GM12892 (cell line): ENCODE results near the gene TMPRSS3.

Experiments used
- DNase-seq: peaks from one replicate; pipeline ENCODE4 v3.0.0; 2011; ENCODE audit not compliant: insufficient read length
- FAIRE-seq: peaks from 2 replicates; lab custom pipeline; 2011; peaks lifted over from hg19 to GRCh38; lab: Jason Lieb, UNC
- POLR2A ChIP-seq: IDR thresholded peaks from 2 replicates; pipeline ENCODE4 v1.6.1; 2011; ENCODE audit warnings: low read depth, low read length, control low read depth
- POLR2AphosphoS5 ChIP-seq: IDR thresholded peaks from 2 replicates; pipeline ENCODE4 v1.6.1; 2011; ENCODE audit warnings: low read depth, low read length, control low read depth
- TAF1 ChIP-seq: IDR thresholded peaks from 2 replicates; pipeline ENCODE4 v1.6.1; 2011; ENCODE audit warnings: low read depth, mild to moderate bottlenecking, control low read depth, low read length, borderline replicate concordance

Gene TMPRSS3

DNA sequence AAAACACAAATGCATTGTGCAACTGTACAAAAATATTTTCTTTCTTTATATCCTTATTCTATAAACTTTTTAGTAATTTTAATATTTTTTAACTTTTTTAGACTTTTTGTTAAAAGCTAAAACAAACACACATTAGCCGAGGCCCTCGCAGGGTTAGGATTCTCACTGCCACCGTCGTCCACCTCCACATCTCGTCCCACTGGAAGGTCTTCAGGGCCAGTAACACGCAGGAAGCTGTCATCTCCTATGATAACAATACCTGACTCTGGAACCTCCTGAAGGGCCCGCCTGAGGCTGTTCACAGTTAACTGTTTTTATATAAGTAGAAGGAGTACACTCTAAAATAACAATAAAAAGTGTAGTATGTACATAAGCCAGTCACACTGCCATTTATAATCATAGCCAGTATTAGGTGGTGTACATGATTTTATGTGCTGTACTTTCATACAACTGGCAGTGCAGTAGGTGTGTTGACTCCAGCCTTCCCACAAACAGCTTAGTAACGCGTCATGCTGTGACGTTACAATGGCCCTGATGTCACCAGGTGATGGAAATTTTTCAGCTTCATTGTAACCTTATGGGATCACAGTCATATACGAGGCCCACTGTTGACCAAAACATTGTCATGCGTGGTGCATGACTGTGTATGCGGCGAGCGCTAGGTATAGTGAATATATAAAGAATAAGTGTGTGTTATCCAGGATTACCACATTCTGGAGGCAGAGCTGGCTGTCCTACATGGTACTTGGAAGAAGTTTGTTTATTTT, 53.9 kb downstream of the TMPRSS3 start:
- DNase-seq (no peak), FAIRE-seq (no peak)
- TF ChIP-seq POLR2AphosphoS5 (no peak), POLR2A (no peak)

GRCh38 chr21:42340187-42341050, 55.4 kb downstream of the TMPRSS3 start:
- TF ChIP-seq TAF1 = no peak
- TF ChIP-seq POLR2A = no peak
- no peak for TF ChIP-seq POLR2AphosphoS5
- DNase-seq (no peak), FAIRE-seq (peak; percentile 33)

DNA sequence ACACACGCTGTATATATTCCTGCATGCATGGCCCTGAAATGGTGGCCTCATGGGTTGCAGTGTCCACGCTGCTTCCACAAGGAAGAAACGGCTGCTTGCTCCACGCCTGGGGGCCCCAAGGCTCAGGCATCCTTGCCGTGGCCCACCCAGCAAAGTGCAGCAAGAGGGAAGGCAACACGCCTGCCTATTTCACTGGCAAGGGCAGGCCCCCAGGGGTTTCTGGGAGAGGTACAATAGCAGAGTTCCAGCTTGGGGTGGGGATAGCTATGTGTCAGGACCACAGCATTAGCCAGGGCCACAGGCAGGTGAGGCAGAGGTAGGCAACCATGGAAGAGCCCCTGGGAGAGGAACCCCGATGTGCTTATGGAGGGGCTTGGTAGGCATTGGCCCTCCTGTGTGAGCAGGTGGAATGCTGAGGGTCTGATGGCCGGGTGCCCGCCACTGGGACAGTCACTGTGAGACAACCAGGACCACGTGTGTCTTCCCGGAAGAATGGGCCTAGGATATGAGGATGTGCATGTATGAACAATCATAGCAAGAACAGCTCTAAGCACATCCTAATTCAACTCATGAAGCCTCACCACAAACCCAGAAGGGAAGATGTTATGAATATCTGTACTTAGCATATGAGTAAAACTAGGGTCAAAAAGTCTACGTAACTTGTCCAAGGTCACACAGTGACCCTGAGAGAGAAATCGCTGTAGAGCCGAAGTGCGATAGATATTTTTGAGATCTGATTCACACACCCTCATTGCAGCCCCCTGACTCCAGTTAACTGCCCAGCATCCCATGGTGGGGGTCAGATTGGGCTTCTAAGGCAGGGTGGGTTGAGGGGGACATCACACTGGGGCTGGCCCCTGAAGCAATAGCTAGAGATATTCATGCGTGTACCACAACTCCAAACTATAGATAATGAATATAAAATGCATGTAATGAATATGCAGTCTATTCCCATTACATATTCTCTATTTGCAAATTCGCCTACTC, 56.8 kb downstream of the TMPRSS3 start:
- DNase-seq (no peak), FAIRE-seq (no peak)
- TF ChIP-seq POLR2A (no peak), TAF1 (no peak), POLR2AphosphoS5 (no peak)

- peak; percentile 75 for FAIRE-seq
- TF ChIP-seq POLR2AphosphoS5 = no peak
- TF ChIP-seq POLR2A = no peak
- TF ChIP-seq TAF1 = no peak
- DNase-seq = no peak
Measured at GRCh38 chr21:42337830-42338728, 57.8 kb downstream of the TMPRSS3 start.

- DNase-seq (no peak), FAIRE-seq (no peak)
- TF ChIP-seq POLR2A (no peak), TAF1 (no peak), POLR2AphosphoS5 (no peak)
Measured at GRCh38 chr21:42337276-42337675, 58.6 kb downstream of the TMPRSS3 start.

GRCh38 chr21:42336054-42336453, 59.8 kb downstream of the TMPRSS3 start:
- FAIRE-seq (no peak), DNase-seq (no peak)
- no peak for TF ChIP-seq TAF1

GRCh38 chr21:42332557-42333317, 63.1 kb downstream of the TMPRSS3 start:
- FAIRE-seq (no peak), DNase-seq (no peak)
- TF ChIP-seq POLR2AphosphoS5 (no peak), TAF1 (no peak), POLR2A (no peak)

- DNase-seq (no peak), FAIRE-seq (no peak)
- TF ChIP-seq POLR2A = no peak
- TF ChIP-seq TAF1 = no peak
- no peak for TF ChIP-seq POLR2AphosphoS5
Measured at GRCh38 chr21:42331660-42332059, 64.2 kb downstream of the TMPRSS3 start.

GRCh38 chr21:42330380-42331371, 65.2 kb downstream of the TMPRSS3 start:
- TF ChIP-seq POLR2AphosphoS5 (no peak), POLR2A (no peak), TAF1 (no peak)
- peak; percentile 70 for FAIRE-seq
- DNase-seq = no peak

DNA sequence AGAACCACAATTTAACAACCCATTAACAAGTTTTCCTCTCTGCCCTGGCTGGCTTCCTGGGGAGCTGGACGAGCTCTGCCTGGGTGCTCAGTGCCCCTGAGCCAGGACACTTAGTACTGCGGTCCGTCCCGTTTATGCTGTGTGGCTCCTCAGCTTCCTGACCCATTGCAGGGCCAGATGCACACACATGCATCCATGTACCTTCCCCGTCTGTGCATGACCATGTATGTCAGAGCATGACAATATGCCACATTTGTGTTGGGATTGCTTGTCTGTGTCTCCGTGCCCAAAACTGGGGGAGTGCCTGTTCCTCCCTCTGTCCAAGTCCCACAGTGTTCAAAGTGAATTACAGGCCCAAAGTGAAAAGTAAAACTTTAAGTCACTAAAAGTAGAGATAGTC, 71.0 kb downstream of the TMPRSS3 start:
- DNase-seq = no peak
- peak; percentile 24 for FAIRE-seq
- TF ChIP-seq POLR2A (no peak), POLR2AphosphoS5 (no peak), TAF1 (no peak)
